NCI-H524 (cell line): Measurements from ENCODE around the gene RGS14.

ENCODE experiments used
- DNase-seq, 2 experiments: peaks; one replicate each; lab custom pipeline; 2025; lab: John Stamatoyannopoulos, UW

Gene RGS14

DNA sequence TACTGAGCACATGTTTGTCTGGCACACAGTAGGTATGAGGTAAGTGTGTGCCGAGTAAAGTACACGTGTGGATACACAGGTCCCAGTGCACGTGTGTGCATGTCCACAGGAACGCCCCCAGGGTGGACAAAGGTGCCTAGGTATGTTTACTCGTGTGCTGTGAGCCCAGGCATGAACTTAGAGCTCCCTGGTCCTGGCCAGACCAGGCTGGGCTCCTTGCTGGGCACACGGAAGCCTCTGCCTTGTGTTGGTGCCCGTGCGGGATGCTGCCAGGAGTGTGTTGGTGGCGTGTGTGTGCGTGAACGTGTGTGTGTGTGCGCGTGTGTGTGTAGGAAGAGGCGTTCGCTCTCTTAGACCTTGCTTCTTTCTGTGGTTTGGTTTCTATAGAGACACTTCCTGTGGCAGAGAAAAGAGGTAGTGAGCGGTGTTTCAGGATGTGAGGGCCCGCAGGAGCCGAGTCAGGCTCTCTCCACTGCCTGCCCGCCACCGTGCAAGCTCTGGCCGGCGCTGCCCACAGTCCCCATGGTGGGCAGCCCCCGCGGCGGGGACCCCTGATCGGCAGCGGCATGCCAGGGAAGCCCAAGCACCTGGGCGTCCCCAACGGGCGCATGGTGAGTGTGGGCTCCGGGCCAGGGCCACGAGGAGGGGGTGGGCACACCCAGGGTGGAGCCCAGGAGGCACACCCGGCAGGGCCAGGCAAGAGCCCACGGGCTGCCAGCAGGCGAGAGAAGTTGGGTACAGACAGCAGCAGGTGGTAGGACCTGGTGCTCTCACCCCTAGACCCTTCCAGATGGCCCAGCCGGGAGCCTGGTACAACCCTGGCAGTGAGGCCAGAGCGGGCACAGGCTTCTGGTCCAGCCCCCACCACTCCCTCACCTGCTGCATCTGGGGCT, at the start of gene RGS14:
Gene RGS14, plus strand, starts transcription at position 466 of the 893 bp plus-strand sequence. Its CDS starts 101 bp downstream, at position 567.
- peak; percentile 54 to 60 for DNase-seq

GRCh38 chr5:177308740-177309139, 49.0 kb upstream of the RGS14 start:
- DNase-seq = no peak

- peak; percentile 62 to 66 for DNase-seq
Measured at GRCh38 chr5:177309351-177310191, 48.2 kb upstream of the RGS14 start.

DNA sequence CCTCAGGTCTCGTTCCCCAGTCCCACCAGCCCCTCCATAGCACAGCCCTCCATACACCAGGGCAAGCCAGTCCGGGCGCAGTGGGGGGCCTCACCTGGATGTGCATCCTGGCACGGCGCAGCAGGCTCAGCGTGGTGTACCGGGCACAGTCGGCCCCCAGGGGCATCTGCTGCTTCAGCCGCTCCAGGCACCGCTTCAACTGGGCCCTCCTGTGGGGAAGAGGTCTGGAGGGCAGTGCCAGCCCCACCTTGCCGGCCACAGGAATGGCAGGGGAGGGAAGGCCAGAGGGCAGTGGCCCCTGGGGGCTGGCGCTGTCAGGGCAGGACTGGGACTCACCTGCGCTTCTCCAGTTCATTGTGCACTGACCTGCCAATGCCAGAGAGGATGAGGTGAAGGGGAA, 47.4 kb upstream of the RGS14 start:
- no peak for DNase-seq

GRCh38 chr5:177310757-177311391, 46.9 kb upstream of the RGS14 start:
- peak; percentile 73 to 84 for DNase-seq

DNA sequence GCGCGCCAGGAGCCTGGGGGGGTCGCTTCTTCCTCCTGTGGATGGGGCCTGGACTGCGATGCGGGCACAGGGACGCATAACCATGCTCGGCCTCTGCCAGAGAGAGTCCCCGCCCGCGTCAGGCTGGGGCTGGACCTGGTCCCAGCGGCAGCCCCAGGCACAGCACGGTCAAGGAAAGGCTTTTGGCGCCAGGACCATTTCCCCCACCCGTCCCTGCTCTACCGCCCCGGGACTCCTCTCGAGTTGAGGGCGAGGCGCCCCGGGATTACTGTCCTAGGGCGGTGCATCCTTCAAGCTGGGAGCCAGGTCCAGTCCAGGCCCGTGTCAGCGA, 46.4 kb upstream of the RGS14 start:
- no peak for DNase-seq

DNA sequence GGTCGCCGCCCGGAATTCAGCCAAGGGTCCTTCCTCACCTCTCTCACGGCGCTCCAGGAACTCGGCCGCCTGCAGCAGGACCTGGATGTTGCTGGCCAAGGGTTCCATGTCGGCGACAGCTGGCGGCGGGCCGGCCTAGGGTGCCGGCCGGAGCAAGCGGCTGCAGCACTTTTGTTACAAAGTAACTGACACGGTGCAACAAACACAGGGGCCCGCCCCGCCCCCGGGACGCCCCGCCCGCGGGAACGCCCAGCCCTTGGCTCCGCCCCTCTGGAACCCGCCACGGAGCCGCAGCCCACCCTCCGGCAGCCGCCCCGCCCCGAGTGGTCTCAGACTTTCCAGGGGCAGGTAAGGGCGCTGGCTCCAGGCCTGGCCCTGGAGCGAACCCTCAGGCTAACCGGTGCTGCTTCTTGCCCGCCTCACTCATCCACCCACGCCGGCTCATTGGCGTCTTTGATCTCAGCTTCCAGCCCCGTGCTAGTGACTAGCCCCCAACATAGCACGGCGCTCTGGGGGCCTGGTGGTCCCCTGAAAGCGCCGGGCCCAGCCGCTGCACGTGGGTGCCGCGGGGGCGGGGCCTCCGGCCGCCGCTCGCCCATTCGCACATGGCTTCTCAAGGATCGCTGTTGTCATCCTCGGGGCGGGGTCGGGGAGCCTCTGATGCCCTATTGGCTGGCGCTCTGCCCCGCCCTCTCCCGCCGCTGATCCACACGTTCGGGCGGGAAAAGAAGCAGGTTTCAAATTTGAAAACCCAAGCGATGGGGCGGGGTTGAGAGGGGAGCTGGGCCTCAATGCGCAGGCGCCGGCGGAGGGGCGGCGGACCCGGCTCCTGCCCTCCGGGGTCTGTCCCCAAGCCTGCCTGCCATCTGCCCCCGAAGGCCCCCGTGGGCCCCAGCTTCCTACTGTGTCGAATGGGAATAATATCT, 45.7 kb upstream of the RGS14 start, which contains the start of gene MXD3:
Gene MXD3, minus strand, starts transcription at position 176 of the 926 bp plus-strand sequence. Its CDS starts 68 bp downstream, at position 108.
- DNase-seq = peak; percentile 93 to 96

- DNase-seq = peak; percentile 33 to 50
Measured at GRCh38 chr5:177312649-177313181, 45.0 kb upstream of the RGS14 start.

- DNase-seq = no peak
Measured at GRCh38 chr5:177313561-177314259, 44.0 kb upstream of the RGS14 start.

DNA sequence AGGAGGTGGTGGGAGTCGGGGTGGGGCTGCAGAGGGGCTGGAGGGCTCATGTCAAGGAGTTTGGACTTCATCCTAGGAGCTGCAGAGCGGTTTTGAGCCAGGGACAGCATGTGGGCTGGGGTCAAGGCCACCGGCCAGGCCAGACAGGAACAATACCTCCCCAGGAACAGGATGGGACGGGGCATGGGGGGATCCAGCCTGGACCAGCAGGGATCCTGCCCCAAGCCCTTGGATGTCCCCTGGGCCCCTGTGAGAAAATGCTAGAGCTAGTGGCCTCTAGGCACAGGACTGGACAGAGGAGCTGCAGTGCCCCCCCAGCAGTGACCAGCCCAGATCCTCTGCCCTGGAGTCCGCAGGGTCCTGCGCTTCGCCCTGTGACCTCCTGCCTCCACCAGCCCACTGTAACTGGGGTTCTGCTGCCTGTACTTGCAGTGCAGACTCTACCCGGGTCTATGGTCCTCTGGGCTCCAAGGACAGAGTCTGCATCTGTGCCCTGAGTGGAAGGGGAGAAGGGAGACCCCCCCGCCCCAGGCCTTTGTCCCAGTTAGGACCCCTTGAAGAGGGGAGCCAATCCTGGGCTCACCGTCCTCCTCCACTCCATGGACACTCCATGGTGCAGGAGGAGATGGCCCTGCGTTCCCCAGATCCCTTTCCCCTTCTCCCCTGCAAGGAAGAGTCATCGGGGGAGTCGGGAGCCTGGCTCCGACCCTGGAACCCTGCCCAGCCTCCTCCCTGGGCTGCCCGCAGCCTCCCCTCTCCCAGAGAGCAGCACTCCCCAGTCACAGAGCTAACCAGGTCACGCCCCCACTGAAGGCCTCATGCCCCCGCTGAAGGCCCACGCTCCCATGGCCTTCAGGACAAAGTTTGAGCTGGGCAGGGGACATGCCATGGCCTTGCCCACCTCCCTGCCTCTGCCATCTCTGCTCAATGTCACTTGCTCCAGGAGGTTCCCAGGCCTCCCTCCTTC, 43.1 kb upstream of the RGS14 start:
- DNase-seq = no peak

DNA sequence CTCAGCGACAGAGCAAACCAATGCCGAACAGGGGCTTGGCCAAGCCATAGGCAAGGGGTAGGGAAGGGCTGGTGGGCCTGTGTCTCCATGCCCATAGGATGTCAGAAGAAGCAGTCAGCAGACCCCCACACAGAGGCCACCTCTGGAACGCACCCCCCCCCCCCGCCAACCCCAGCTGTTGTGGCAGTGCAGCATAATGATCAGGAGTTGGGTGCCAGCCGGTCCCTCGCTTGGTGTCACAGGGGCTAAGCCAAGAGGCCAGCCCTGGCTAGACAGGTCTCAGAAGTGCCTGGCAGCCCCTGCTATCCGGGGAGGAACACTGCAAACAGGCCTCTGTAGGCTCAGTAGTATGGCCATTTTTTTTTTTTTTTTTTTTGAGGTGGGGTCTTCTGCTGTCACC, 42.3 kb upstream of the RGS14 start:
- DNase-seq = no peak

DNA sequence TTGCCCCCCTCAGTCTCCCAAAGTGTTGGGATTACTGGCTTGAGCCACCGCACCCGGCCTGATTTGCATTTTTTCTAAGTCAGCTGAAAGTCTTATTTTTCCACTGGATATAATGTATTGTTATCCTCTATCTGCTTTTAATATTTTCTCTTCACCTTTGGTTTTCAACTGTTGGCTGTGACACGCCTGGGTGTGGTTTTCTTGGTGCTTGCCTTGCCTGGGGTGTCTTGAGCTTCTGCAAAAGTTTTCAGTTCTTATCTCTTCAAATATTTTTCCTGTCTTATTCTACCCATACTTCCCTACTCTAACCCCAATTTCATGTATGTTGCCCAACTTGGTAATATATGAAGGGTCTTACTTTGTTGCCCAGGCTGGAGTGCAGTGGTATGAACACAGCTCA, 41.7 kb upstream of the RGS14 start:
- DNase-seq = no peak

DNA sequence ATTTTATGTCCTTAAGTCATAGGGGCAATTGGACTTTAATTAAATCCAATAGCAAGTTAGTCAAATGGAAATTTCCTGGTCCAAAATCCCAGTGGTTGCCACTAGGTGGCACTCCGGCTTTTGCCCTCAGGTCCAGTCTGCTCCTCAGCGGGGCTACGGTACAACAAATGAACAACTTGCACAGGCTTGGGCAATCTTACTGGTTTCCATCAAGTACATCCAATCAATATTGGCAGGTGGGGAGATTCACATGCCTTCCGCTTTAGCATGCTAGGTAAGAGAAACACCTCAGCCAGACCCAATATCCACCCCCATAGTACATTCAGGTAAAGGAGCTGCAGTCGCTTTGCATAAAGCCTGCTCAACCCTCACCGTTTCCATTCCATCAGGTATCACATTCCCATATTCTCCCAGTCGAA, 39.8 kb upstream of the RGS14 start:
- DNase-seq = peak; percentile 8 to 76

- DNase-seq = no peak
Measured at GRCh38 chr5:177319913-177320588, 37.7 kb upstream of the RGS14 start.

DNA sequence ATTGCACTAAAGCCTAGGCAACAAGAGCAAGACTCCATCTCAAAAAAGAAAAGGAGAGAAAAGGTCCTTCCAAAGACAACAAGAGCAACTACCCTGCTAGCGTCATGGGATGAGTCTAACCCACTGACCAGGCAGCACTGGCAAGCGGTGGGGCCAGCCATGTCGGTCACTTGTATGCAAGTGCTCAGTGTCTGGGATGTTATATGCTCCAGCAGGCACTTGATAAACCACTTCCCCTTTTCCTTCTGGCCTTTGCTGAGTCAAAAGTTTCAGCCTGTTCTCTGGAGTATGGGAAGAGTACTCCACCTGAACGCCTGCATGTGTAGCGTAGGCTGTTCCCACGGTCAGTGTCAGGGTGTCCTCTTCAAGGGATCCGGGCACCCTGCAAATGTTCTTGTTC, 36.8 kb upstream of the RGS14 start:
- DNase-seq = no peak

DNA sequence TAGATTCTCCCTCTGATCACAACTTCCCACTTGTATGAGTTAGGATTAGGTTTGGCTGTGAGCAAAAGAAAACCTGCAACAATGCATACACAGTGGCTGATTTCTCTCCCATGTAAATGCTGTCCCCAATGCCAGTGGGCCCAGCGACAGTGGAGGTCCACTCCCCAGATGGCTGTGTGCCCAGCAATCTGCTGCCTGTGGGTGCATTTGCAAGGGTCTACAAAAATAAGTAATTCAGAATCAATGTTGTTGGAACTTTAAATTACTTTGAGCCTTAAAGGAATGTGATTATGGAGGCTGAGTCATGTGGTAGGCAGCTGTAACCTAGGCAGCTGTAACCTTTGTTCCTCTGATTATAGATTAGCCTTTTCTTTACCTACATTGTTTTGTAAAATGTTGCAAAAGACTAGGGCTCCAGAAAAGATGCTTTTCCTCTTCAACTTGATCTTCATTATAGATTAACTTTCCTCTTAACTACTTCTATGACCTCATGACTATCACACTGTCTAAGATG, 31.8 kb upstream of the RGS14 start:
- DNase-seq = no peak

DNA sequence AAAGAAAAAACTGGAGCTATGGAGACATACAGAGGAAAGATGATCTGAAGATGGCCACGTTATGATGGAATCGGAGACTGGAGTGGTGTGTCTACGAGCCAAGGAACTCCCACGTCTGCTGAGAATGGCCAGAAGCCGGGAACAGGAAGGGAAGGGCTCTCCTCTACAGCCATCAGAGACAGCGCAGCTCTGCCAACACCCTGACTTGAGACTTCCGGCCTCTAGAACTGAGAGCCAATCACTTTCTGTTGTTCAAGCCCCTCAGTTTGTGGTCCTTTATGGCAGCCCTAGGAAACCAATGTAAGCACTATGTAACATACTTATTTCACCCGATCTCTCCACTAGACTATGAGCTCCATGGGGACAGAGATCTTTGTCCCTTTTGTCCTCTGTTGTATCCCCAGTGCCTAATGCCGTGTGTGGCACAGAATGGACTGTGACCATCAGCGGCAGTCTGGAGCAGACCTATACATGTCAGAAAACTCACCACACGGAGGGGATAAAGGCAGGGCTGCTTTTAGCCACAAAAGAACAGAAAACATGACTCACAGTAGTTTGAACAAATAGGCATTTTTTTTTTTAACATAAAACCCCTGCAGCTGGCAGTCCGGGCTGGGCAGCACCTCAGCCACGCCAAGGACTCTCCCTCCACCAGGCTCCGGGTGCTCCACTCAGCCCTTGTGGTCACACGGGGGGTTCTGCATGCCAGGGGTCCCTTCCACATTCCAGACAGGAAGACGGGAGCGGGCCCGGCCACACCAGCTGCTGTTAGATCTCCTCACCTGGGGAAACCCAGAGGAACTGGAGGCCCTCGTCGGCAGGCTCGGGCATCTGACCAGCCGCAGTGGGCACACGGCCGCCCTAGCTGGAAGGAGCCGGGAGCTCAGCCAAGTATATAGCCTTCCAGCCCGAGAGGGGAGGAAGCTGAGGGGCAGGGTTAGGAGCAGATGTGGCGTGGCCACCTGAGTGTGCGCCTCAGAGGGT, 29.9 kb upstream of the RGS14 start:
- DNase-seq = no peak
